ENCODE data around the gene HBQ1. TPM values are rescaled to one million over a fixed set of nuclear protein-coding genes. Genes with fewer than 3 reads are reported as not detected.

The HBQ1 gene
- total and polyA plus RNA-seq, 2 of the 4 experiments (the other 2 are of a cell fraction), result 0.92 TPM; not detected in 1

DNA sequence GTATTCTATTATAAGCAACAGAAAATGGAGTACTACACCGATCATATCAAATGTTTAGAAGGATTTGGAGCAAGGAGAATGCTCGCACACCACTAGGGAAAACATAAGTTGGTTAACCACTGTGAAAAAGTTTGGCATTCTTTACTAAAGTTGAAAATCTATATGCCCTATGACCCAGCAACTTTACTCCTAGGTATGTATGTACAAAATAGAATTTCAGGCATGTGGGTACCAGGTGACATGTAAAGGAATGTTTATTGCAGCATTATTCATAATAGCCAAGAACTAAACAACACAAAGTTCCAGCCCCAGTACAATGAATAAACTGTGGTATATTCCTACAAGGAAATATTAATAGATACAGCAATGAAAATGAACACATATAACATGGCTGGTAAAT lies 33.6 kb upstream of the HBQ1 start:
- Histone ChIP-seq H2AK9ac (replicated peaks; ENCODE audit: low read depth, low read length, poor library complexity) (no peak overlapping the region), H3K79me1 (ENCODE audit: low read depth in 1 of 2, low read length in 2 of 2) (no peaks in the 10 kb centered on the region), H3K27me3 (ENCODE audit: control insufficient read depth, insufficient read depth, low read length) (no peaks in the 10 kb centered on the region), H3K36me3 (ENCODE audit: control insufficient read depth, insufficient read depth, low read length) (no peaks in the 10 kb centered on the region), H2BK20ac (ENCODE audit: low read depth, low read length) (no peak overlapping the region), H3K9me3 (ENCODE audit: control insufficient read depth, insufficient read depth, low read length) (no peaks in the 10 kb centered on the region), H3K4me2 (ENCODE audit: low read depth, low read length) (no peak overlapping the region), H3K18ac (ENCODE audit: low read depth, low read length) (no peak overlapping the region), H4K91ac (ENCODE audit: insufficient read depth, low read depth, low read length) (no peak overlapping the region), H2AFZ (replicated peaks; ENCODE audit: low read length, poor library complexity) (no peak overlapping the region), H3K27ac (ENCODE audit: insufficient read depth, low read length) (no peak overlapping the region), H3K4ac (ENCODE audit: low read depth, low read length) (no peak overlapping the region), H2BK15ac (ENCODE audit: low read depth, low read length) (no peak overlapping the region), H3K4me1 (ENCODE audit: control insufficient read depth, insufficient read depth, low read length) (peaks cover 8% of the 10 kb centered on the region; the same call in 1 of the 2 replicates), H3K23ac (ENCODE audit: low read depth, low read length) (no peak overlapping the region), H3K9me1 (ENCODE audit: insufficient read depth, low read length) (peaks cover 6% of the 10 kb centered on the region; the same call in 1 of the 2 replicates), H2BK120ac (ENCODE audit: low read depth, low read length) (no peak overlapping the region), H4K5ac (ENCODE audit: low read depth, low read length) (no peak overlapping the region), H3K9ac (ENCODE audit: low read depth, low read length) (no peak overlapping the region), H2BK5ac (ENCODE audit: low read depth, low read length, poor library complexity, severe bottlenecking) (no peak overlapping the region), H4K8ac (ENCODE audit: low read depth in 2 of 2, low read length in 2 of 2) (no peak overlapping the region), H3K14ac (replicated peaks; ENCODE audit: low read depth, low read length) (no peak overlapping the region), H3K4me3 (ENCODE audit: insufficient read depth, low read depth, low read length) (no peak overlapping the region), H3K56ac (ENCODE audit: extremely low read depth, insufficient read depth, low read length) (no peak overlapping the region), H2AK5ac (ENCODE audit: low read depth, low read length) (no peak overlapping the region), H4K20me1 (ENCODE audit: insufficient read depth, low read length) (no peaks in the 10 kb centered on the region)
- CTCF ChIA-PET, result no interaction called here
- POLR2A ChIA-PET (ENCODE audit: unreplicated experiment), result no interaction called here
- in situ Hi-C loops (cut with MboI; ENCODE audit: low sequenced_read_pairs), result no loop called here
- no peak for TF ChIP-seq SMC3 (IDR thresholded peaks at IDR 0.05; ENCODE audit: low read depth, low read length)
- intact Hi-C loops (cut with micrococcal nuclease), result no loop called here
- ATAC-seq (ENCODE audit: low read depth) (no peak), DNase-seq (no peak)
- no CpG with 5 or more reads among the region's 2 CpGs for WGBS, 2 experiments (ENCODE audit: extremely low coverage in 2 of 2, insufficient read length in 1 of 2)
- no TSS peak for BruUV-seq (replicated peaks)
- dilution Hi-C loops (cut with HindIII; ENCODE audit: low sequenced_read_pairs, unreplicated experiment), result no loop called here

Data from IMR-90 (cell line).